CD4-positive, alpha-beta T cell treated with Interleukin-6 for 4 hours (primary cell): ENCODE measurements around the gene SPINK8.
A peak's percentile ranks its signal among the peaks of the same experiment; 100 is the strongest.

Experiments used
- DNase-seq: peaks from one replicate; pipeline ENCODE4 v3.0.0-alpha.2; 2020; ENCODE audit warnings: mixed read lengths

The SPINK8 gene

GRCh38 chr3:48320996-48321395 is 12.5 kb downstream of the SPINK8 start:
- peak; percentile 6 for DNase-seq

- no peak for DNase-seq
Observed at GRCh38 chr3:48318713-48319468, 14.6 kb downstream of the SPINK8 start.

- DNase-seq: no peak
Observed at GRCh38 chr3:48314542-48314941, 18.9 kb downstream of the SPINK8 start.

DNA sequence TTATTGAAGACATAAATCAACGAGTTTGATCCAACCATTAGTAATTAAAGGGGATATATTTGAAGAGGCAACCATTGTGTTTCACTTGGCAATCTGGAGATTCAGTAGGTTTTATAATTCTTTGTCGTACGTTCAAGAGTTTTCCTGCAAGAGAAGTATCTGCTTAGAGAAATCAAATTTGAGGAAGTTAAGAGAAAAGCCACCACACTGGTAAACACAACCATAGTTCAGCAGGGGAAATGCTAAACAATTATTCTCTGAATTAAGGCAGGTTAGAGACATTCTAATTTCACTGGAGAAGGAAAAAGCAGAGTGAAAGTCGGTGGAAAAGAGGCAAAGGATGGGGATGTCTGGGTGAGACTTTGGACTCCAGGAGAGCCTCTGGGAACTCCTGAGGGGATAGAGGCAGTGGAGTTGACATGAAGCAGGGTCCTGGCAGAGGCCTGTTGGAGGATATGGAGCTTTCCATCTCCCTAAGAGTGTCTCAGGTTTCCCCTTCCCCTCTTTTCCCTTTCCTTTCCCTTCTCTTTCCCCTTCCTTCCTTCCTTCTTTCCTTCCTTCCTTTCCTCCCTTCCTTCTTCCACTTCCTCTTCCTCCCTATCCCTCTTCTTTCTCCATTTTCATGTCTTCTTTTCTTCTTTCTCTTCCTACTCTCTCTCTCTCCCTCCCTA is 26.5 kb downstream of the SPINK8 start:
- no peak for DNase-seq

GRCh38 chr3:48306290-48306689 is 27.2 kb downstream of the SPINK8 start:
- DNase-seq: no peak

DNA sequence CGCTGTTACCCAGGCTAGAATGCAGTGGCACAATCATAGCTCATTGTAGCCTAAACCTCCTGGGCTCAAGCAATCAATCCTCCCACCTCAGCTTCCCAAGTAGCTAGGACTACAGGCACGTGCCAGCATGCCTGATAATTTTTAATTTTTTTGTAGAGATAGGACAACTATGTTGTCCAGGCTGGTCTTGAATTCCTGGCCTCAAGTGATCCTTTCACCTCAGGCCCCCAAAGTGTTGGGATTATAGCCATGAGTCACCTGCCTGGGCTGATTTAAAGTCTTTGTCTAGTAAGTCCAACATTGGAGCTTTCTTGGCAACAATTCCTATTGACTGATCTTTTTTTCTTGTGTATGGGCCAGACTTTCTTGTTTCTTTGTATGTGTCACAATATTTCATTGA is 28.1 kb downstream of the SPINK8 start:
- no peak for DNase-seq

- no peak for DNase-seq
Observed at GRCh38 chr3:48303021-48303420, 30.4 kb downstream of the SPINK8 start.

GRCh38 chr3:48301800-48302166 is 31.7 kb downstream of the SPINK8 start:
- DNase-seq: no peak

- DNase-seq: peak; percentile 90
Observed at GRCh38 chr3:48301020-48301799, 32.3 kb downstream of the SPINK8 start, which contains the start of gene NME6. NME6 (minus strand) TSS chr3:48301367.

DNA sequence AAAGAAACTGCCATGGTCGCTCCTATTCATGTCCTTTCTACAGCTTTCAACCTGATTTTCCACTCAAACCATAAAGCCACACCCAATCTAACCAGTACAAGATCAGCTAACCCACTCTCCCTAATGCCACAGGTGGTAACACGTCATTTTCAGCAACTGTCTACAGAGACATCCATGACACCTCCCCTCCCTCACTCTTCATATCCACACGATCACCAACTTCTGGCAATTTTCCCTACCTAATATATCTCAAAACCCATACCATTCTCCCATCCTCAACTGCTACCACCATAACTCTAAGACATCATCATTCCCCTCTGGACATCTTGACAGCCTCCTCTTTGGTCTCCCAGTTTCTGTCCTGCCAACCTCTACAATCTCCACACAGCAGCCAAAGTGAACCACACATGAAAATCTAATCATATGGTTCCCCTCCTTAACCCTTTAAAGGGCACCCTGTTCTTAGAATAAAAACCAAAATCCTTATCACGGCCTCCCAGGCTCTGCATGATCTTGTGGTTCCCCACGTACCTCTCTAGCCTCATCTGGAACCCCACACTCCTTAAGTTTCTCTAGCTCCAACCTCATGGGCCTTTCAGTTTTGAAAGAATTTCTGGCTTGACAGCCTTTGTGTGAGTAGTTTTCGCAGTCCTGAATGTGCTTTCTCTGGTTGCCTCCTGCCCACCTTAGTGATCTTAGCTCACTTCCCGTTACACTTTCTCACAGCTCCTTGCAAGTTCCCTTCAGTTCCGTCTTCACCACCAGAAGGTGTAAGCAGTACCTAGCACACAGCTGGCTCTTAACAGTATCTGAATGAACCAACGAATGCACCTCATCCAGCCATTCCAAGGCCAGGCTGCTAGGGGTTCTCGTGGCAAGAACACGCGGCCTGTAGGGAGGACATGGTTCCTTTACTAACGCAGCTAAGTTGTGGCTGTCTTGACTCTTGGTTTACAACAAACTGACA is 33.4 kb downstream of the SPINK8 start:
- peak; percentile 47 for DNase-seq

DNA sequence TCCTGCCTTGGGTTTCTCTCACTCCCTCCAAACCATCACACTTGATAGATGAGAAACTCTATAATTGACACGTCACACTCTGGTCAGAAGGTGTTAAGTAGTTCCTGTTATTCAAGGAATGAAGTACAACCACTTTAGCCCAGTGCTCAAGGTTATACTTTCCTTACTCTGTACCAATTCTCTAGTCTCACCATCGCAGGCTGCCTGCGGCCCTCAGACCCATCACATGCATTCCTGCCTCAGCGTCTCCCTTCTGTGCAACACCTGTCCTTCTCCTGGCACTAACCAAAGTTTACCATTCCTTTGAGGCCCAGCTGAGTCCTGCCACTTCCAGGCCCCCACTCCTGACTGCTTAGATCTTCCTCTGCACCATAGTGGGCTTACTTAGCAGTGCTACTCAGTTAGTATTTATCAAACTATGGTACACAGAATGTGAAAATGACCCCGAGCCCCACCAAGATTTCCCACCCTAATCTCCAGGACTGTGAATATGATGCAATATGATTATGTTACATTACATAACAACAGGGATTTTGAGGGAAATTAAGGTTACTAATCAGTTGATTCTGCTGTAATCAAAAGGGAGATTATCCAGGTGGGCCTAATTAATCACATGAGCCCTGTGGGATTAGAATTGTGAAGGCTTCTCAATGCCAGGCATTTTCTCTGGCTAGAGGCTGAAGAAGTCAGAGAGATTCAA is 36.2 kb downstream of the SPINK8 start:
- no peak for DNase-seq

- no peak for DNase-seq
Observed at GRCh38 chr3:48296699-48297098, 36.8 kb downstream of the SPINK8 start.

DNA sequence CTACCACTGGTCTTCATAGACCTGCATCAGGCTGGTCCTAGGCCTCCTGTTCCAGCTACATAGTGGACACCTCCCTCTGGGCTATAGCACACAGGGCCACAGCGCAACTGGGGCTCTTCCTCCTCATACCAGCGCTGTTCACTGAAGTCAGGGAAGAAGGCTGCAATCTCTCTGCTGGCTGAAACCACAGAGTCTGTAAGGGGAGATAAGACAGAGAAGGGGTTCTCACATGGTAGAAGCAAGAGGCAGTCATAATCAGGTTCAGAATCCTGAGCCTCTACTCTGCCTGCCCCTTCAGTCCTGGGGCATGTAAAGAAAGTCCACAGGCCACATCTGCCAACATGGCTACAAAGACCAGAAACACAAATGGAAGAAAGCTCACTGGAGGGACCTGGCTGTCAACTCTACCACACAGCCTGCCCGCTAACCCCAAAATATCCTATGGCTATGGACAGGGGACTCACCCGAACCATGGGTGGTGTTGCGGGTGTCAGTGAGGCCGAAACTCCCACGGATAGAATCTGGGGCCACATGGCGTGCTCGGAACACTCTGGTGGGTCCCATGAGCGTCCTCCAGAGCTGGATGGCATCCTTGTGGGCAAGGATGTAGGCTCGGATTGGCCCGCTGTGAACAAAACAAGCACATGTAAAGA is 38.7 kb downstream of the SPINK8 start:
- DNase-seq: no peak

GRCh38 chr3:48289659-48290058 is 43.8 kb downstream of the SPINK8 start:
- DNase-seq: no peak

- no peak for DNase-seq
Observed at GRCh38 chr3:48287034-48287433, 46.4 kb downstream of the SPINK8 start.

GRCh38 chr3:48286308-48286707 is 47.2 kb downstream of the SPINK8 start:
- DNase-seq: no peak

GRCh38 chr3:48285675-48286074 is 47.8 kb downstream of the SPINK8 start:
- DNase-seq: no peak

DNA sequence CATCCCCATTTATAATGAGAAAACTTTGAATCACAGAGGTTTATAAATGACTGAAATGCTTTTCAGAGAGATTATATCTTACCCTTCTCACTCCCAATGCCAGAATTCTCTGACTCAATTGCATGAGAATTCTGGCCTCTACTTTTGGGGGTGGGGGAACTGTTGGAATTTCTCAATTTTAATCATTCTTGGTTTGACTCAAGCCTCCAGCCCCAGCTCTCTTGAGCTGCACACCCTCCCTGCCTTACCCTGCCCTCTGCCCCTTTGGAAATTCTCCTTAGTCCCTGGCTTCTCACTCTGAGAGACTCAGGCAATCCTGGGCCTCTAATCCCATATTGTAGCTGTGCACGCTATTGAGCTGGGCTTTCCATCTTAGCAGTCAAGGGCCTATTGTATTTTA is 48.3 kb downstream of the SPINK8 start:
- no peak for DNase-seq

- no peak for DNase-seq
Observed at GRCh38 chr3:48280881-48281280, 52.6 kb downstream of the SPINK8 start.

DNA sequence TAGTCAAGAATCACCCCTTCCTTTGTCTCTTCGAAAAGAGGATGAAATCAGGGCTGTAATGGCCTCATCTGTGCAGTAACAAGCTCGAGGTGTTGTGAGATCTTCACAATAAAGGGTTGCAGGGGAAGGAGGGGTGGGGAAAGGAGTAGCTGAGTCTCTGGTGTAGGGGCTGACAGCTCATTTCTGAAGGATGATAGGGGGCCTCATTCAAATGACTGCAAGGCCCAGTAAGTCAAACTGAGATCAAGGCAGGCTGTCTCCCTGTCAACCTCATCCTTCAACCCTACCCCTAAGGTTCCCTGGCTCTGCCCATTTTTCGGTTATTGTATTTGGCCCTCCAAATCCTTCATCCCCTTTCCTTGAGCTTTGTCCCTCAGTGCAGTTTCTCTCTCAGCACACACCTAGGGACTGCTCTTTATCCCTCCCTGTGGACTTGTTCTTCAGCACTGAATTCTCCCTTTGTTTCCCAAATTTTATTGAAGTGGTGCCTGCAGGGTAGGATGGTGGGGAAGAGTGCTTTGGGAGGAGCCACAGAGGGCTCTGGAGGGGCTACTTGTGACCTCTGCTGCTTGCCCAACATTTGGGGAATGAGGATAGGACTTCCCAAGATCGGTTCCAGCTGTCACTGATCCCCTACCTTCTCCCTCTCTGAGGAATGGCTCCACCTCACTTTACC is 54.4 kb downstream of the SPINK8 start:
- no peak for DNase-seq
